Measurements from ENCODE around the gene TLX1.

TLX1 gene

DNA sequence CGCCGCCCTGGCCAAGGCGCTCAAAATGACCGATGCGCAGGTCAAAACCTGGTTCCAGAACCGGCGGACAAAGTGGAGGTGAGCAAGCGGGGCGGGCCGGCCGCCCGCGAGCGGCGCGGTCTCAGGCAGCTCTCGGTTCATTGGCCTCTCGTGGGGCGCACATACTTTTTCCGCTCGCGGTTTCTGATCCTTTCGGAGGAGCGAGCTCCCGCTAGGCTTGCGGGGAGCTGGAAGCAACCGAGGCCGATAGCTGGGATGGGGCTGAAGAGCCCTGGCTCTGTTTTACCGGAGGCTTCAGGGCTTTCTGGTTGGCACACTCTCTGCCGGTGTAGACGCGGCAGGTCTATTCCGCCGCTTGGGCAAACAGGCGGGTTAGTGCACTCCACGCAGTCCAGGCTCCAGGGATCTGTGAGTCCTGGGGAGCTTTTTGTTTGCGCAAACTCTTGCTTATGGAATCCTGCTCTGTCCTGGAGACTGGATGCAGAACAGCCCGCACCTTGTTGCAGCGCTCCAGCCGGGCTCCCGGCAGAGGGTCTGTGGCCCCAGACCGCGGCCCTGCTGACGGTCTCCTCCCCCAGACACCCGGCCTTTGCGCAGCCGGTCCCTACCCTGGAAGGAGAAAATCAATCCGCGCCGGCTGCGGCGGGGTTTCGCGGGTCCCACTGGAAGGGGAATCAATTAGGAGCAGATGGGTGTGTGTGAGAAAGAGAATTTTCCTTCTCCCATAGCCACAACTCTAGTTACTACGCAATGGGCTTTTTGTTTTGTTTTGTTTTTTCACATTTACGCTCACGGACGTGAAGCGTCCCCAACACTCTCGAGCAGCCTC is 3.4 kb downstream of the TLX1 start:
- no peak for FAIRE-seq

DNA sequence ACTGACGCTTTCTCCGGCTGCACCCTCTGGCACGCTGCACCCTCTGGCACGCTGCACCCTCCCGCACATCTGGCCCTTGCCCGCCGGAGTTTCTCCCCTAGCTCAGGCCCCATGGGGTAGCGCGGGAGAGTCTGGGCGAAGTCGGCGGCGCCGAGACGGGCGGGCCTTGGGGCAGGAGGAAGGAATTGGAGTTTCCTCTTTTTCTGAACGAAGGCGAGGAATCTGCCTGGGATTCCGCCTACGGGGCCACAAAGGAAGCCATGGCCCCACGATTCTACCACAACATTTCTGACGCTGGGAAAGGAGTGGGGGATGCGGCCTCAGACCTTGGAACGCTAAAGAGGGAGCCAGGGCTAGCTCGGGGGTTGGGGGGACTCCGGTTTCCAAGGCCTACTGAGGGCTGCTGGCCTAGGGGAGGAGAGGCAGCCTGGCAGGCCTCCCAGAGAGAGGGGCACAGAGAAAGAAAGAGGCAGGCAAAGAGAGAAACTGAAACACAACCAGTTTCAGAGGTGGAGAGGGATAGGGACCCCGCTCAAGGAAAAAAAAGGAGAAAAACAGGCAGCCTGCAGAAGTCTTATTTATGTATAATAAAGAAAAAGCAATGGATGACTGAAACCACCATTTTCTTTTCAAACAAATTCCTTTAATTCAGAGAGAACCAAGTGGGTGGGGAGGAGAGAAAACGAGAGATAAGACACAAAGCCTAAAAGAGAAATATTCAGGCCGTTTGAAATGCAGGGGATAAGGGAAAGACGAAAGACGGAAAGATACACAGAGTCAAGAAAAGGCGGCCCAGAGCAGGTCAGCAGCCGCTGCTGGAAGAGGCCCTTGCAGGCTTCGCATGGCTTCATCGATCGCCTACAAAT is 4.3 kb downstream of the TLX1 start:
- no peak for FAIRE-seq

DNA sequence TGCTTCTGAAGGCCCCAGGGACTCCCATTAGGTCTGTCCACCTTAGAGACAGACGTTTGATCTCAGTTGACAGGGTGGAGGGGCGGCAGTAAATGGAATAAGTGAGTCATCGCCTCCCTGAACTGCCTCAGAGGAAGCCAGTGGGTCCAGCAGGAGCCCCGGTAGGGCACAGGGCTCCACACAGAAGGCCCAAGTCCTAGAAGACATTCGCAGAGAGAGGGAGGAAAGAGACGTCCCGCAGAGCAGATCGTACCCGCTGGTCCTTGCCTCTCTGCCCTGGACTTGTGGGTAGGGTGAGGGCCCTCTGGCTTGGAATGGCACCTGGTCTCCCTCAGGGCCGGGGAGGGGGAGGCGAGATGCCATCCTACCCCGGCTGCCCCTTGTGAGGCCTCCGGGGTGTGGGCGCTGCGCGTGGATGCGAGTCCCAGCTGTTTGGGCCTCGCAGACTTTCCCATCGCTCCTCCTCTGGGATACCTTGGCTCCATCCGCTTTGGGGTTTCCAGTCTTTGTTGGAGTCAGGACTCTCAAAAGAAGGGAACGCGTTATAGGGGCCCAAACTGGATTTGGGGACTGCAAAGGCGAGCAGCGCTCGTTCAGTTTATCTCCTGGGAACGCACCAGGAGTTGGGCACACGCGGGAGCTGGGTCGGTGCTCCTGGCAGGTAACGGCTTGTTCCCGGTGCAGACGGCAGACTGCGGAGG is 5.1 kb downstream of the TLX1 start:
- FAIRE-seq = no peak

- no peak for FAIRE-seq
Measured at GRCh38 chr10:101136708-101137121, 5.6 kb downstream of the TLX1 start.

DNA sequence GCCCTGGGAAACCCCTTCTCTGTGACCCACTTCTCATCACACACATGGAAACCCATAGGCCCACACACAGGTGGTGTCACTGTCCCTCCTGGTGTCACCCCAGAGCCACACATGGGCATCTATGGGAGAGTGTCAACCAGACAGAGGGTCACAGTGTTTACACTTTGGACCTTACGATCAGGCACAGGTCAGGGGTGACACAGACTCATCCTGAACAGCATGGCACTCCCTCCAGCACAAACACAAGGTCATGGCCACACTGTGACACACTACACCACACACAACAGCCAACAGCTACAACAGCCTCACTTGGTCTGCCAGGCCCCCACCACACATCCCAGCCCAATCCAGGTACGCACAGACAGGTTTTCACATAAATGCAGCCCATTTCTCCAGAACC is 6.2 kb downstream of the TLX1 start:
- FAIRE-seq = no peak

DNA sequence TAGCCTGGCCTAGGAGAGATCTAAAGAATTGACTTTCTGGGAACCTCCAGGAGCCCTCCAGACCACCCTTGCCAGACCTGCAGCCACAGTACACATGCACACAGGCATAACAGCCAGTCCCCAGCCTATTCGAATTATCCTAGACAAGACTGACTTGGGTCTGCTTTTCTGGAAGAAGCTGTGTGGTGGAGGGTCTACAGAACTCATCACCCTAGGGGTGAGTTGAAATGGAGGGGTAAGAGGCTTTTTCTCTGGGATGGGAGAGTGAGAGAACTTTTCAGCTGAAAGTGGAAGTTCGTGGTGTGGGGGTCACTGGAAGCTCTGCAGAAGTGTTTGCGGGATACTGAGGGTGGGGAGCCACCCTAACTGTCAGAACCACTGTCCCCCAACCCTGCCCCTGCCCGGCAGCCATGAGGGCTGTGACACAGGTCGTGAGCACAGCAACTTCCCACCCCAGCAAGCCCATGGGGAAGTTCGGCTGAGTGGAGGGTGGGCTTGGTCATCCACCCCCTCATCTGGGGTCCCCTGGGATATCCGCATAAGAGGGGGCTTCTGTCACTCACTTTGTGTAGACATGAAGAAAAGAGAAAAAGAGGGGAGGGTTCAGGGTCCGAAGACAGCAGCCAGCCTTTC is 7.8 kb downstream of the TLX1 start:
- FAIRE-seq = no peak

DNA sequence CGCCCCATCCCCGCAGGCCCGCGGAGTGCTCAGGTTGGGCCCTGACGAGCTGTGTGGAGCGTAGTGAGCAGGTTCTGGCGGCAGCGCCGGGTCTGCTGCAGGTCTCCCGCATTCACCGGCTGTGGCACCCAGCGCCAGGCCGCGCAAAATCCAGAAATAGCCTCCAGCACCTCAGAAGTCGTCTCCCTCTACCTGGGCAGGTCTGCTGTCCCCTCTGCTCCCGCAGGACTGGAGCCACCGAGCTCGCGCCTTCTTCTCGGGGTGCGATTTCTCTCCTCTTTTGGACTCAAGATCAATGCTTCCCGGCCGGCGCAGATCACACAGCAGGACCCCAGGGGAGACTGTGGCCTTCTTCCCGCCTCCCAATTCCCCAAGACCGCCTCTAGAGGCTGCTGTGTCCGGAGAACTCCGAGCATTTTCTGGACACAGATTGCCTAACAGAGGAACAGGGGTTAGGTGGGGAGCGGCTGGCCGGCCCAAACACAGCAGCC is 8.4 kb downstream of the TLX1 start:
- FAIRE-seq = no peak

DNA sequence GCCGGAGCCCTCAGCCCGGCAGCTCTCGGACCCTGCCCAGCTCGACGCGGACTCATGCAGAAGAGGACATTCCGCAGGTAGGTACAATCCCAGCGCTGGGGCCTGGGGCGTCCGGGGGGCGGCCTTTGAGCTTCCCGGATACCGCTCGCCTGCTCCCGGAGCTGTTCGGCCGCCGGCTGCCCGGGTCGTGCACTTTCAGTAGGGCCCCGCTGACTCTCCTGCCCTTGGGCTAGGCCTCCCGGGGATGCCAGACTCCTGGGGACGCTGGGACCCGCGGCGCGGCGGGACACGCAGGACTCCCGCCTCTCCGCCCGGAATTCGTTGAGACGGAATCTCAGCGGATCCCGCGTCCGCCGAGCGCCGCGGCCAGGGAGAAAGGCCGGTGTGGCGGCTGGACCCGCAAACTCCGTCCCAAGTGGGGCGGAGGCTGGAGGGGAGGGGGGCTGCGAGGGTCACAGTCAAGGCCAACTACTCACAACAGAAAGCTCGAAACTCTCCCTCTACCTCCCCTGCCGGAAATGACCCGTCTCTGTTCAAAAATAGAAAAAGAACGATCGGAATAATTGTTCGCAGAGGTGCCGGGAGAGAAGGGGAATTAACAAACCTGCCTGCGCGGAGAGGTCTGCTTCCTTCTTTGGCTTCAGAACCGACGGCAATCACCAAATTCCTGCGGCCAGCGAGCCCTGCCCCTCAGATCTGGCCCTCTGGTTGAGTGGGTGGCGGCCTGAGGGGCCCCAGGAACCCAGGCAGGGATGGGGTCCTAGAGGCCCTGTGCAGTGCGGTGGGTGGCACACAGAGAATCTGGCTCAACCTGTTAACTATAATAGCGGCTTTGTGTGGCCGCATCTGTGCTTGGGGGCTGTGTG is 9.2 kb downstream of the TLX1 start:
- FAIRE-seq = no peak

DNA sequence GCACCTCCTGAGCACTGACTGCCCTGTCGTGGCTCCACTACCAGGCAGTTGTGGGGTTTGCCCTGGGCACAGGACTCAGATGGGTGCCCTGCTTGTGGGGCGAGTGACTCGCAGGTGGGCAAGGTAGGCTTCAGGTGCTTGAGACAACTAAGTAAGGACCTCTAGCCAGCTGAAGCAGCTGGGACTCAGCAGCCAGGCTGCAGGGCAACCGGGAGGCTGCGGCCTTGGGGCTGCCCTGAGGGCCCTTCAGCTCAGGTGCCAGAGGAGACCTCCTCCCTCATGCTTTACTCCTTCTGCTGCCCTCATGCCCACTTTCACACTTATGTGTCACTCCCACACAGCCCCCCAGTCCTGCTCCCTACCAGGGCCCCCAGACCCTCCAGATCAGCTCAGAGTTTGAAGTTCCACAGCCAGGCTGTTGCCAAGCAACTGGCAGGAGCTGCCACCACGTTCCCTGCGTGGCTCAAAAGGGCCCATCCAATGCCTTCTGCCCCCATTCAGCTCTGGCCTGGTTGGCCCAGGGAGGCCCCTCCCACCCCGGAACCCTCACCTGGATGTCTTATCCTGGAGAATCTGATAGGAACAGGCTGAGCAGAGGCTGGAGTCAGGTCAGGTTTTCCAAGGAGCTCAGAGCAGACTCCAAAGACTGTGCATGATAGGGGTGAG is 10.0 kb downstream of the TLX1 start:
- FAIRE-seq = no peak

DNA sequence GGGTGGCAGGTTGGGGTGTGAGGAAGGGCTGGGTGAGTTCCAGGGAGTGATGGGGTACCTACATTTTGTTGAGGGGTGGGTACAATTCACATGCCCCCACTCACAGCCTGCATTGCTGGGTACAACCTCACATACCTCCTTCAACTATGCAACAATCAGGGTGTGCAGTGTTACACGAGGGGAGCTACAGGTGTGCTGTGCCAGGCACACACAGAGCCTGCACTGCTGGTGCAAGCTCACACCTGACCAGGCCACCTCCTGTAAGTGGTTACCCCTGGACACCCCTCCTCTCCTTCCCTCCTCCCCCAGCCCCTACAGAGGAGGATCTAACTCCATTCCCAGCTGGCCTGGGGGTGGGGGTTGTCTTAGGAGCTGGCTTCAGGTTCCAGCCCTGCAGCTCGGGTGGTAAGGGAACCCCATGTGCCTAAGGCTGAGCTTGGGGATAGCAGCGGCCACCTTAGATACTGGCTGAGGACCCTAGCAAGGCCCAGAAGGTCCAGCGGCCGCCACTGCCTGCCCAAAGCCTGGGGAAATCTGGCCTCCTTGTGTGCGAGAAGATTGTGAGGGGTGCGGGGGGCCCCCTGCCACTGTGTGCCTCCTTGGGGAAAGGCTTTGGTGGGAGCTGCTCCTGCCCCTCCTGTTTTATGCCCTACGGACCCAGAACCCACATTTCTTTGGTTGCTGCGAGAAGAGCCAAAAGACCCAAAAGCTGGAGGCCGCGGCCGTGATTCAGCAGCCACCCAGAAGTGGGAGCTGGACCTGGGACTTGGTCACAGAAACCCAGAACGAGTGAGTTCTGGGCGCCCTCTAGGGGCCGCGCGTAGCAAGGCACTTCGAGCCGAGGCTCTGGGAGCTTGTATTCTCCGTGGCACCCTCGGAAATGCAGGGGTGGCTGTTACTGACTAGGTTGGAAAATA is 10.8 kb downstream of the TLX1 start:
- peak; percentile 72 for FAIRE-seq

DNA sequence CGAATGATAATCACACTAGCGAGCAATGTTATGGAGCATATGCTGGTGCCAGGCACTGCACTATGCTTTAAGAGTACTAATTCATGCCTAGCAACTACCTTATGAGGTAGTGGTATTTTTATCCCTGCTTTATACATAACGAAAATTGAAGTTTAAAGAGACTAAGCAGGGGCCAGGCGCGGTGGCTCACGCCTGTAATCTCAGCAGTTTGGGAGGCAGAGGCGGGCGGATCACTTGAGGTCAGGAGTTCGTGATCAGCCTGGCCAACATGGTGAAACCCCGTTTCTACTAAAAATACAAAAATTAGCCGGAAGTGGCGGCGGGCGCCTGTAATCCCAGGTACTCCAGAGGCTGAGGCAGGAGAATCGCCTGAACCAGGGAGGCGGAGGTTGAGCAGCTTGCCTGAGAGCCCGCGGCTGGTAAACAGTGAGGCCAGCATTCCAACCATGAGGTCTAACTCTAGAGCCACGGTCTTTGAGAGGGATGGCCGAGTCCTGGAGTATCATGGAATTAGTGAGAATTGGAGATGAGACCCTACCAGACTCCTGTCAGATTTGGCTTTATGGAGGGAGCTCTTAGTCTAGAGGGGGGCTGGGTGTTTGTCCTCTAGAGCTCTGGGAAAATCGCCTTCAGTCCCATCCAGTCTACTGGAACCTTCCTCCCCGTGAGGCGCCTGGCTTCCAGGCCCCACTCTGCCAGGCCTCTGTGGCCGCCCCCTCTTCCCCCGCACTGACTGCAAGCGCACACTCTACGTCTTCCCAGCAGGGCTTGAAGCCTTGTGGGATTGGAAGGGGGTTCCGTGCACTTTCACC is 11.6 kb downstream of the TLX1 start:
- FAIRE-seq = no peak

GRCh38 chr10:101143345-101143630 is 12.2 kb downstream of the TLX1 start:
- no peak for FAIRE-seq

- no peak for FAIRE-seq
Measured at GRCh38 chr10:101144053-101144452, 13.0 kb downstream of the TLX1 start.

DNA sequence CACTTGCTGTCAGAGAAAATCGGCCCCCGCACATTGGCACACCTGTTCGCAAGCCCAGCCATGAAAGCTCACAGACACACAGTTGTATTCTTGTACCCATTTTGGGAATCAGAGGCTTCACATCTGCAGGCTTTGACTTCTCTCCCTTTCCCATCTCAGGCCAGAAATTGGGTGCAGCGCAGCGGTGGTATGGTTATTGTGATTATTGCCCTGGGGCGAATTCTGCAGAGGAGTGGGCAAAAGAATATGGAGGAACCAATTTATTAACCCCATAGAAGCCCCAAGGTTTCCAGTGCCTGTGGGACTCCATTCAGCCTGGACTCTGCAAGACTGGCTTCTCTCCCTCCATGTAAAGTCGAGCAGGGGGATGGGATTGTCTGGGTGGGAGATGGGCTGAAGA is 14.0 kb downstream of the TLX1 start:
- FAIRE-seq = no peak

- no peak for FAIRE-seq
Measured at GRCh38 chr10:101145750-101146391, 14.8 kb downstream of the TLX1 start.

GRCh38 chr10:101146392-101147251 is 15.5 kb downstream of the TLX1 start:
- FAIRE-seq = no peak

DNA sequence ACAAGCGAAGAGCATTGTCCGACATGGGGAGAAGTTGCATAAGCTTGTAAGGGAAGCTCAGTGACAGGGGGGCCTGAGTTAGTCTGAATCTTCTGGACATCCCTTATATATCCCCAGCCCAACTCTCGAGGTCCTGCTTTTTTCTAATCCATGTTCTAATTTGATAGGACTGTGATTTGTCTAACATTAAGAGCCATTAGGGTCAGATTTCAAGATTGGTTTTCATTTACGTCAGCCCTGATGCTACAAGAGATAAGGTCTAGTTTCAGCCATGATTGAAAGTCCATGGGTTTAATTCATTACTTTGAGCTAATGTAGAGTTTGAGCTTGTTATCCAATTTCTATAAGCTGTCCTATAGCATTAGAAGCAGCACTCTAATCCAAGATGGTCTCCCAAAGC is 20.3 kb downstream of the TLX1 start:
- FAIRE-seq = no peak

DNA sequence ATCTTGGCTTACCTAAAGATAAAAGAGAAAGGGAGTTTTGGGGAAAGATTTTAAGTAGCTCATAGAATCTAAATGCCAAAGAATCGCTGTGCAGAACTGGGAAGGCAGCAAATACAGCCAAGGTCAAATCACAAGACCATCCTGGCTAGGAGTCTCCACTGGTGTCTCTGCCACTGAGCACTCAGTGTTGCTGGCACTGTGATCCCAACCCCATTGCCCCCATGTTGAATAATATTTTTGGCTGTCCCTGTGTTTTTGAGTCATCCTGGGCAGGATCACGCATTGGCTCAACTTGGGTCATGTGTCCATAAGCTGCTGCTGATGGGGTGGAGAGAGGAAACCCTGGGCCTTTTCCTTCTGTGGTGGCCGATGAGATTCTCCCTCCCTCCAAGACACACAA is 21.2 kb downstream of the TLX1 start:
- FAIRE-seq = no peak
